HG03060 (cell line): ENCODE results near the gene TAS2R1.
"Not testable (repeated sequence)": the region's sequence is repeated elsewhere in the genome, so short reads cannot be mapped to it uniquely, and the experiment has no call there.

Experiments
- ATAC-seq: cut with Tn5 transposase; IDR thresholded peaks from one replicate; pipeline ENCODE4 v1.9.1; 2021; ENCODE audit warnings: low read depth, moderate number of reproducible peaks; ENCODE audit not compliant: unreplicated experiment

Gene TAS2R1

GRCh38 chr5:9624196-9624947 lies 5.8 kb downstream of the TAS2R1 start:
- no peak for ATAC-seq

GRCh38 chr5:9623661-9624060 lies 6.5 kb downstream of the TAS2R1 start:
- ATAC-seq = no peak

- ATAC-seq = peak; percentile 47
These were observed 7.2 kb downstream of the TAS2R1 start for GRCh38 chr5:9622971-9623421.

- ATAC-seq = no peak
These were observed 8.7 kb downstream of the TAS2R1 start for GRCh38 chr5:9621379-9621903.

- no peak for ATAC-seq
These were observed 10.6 kb downstream of the TAS2R1 start for GRCh38 chr5:9619331-9620092.

GRCh38 chr5:9617739-9618504 lies 12.2 kb downstream of the TAS2R1 start:
- no peak for ATAC-seq

- ATAC-seq = no peak
These were observed 12.9 kb downstream of the TAS2R1 start for GRCh38 chr5:9617221-9617620.

GRCh38 chr5:9615331-9615730 lies 14.8 kb downstream of the TAS2R1 start:
- ATAC-seq = no peak

- ATAC-seq = no peak
These were observed 16.8 kb downstream of the TAS2R1 start for GRCh38 chr5:9613360-9613759.

GRCh38 chr5:9610969-9611368 lies 19.2 kb downstream of the TAS2R1 start:
- ATAC-seq = no peak

GRCh38 chr5:9610364-9610763 lies 19.8 kb downstream of the TAS2R1 start:
- ATAC-seq = no peak

- ATAC-seq = no peak
These were observed 22.1 kb downstream of the TAS2R1 start for GRCh38 chr5:9608093-9608492.

- no peak for ATAC-seq
These were observed 24.9 kb downstream of the TAS2R1 start for GRCh38 chr5:9605041-9605838.

GRCh38 chr5:9604416-9604815 lies 25.7 kb downstream of the TAS2R1 start:
- ATAC-seq = no peak

- no peak for ATAC-seq
These were observed 29.0 kb downstream of the TAS2R1 start for GRCh38 chr5:9601055-9601739.

GRCh38 chr5:9599391-9599790 lies 30.8 kb downstream of the TAS2R1 start:
- ATAC-seq = no peak

- not testable (repeated sequence) for ATAC-seq
These were observed 31.8 kb downstream of the TAS2R1 start for GRCh38 chr5:9598329-9598728.

- not testable (repeated sequence) for ATAC-seq
These were observed 32.8 kb downstream of the TAS2R1 start for GRCh38 chr5:9597322-9597721.

- no peak for ATAC-seq
These were observed 33.3 kb downstream of the TAS2R1 start for GRCh38 chr5:9596824-9597223.
